Measurements from ENCODE around the gene GPC6. TPM values are rescaled to one million over a fixed set of nuclear protein-coding genes. Genes with fewer than 3 reads are reported as not detected.
A peak's percentile ranks its signal among the peaks of the same experiment; 100 is the strongest.

Gene GPC6
- total RNA-seq, 1 donor from 2014 or later = 38.9 TPM

- no peak for DNase-seq (ENCODE audit: low read depth)
These were observed 739.8 kb downstream of the GPC6 start for GRCh38 chr13:93966267-93966936.

- no peak for DNase-seq (ENCODE audit: low read depth)
These were observed 740.7 kb downstream of the GPC6 start for GRCh38 chr13:93967286-93967685.

DNA sequence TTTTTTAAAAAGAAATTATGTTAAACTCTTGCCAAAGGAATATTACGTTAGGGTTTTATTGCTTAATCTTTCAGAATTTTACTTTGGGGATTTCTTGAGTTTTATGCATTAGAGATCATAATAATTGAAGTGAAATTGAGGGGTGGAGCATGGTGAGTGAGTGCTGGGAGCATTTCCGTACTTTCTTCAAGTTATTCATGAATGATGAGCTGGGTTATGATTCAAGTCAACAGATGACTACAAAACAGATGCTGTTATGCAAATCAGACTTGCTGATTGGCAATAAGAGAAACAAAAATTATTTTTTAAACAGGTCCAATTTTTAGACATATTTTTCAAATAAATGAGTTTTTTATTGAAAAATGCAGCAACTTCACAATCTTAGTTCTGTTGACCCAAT lies 748.6 kb downstream of the GPC6 start:
- no peak for DNase-seq (ENCODE audit: low read depth)

GRCh38 chr13:93976528-93976927 lies 749.9 kb downstream of the GPC6 start:
- DNase-seq (ENCODE audit: low read depth) = no peak

DNA sequence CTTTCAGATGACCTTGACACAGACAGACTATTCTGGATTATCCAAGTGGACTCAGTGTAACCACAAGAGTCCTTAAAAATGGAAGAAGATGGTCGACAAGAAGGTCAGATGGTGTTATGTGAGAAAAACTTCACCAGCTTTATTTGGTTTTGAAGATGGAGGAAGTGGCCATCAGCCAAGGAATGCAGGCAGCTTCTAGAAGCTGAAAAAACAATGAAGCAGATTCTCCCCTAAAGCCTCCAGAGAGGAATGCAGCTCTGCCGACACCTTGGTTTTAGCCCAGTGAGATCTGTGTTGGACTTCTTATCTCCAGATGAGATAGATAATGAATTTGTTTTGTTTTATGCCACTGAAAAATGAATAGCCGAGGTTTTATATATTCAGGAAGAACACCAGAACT lies 751.4 kb downstream of the GPC6 start:
- DNase-seq (ENCODE audit: low read depth) = no peak

DNA sequence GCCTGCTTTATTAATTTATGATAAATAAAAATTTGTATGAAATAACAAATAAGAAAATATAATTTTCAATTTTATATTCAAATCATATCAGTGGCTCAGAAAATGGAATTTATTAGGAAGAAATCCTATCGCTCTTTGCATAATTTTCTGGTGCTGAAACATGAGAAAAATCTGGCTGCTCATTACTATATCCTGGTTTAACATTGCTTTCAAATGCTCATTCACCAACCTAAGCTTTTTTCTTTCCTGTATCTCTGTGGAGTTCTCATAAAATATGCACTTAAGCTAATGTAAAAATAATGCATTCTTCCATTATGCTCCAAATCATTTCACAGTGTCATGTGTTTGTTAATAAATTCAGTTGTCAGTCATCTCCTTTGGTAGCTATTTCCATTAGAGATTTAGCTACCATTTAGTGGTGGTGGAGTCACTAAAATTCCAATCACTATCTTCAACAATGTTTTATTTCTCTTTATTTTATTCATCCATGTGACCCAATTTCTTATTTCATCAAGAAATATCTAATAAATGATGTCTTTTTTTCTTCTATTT lies 754.9 kb downstream of the GPC6 start:
- DNase-seq (ENCODE audit: low read depth) = no peak

GRCh38 chr13:93982179-93982918 lies 755.7 kb downstream of the GPC6 start:
- DNase-seq (ENCODE audit: low read depth) = no peak

DNA sequence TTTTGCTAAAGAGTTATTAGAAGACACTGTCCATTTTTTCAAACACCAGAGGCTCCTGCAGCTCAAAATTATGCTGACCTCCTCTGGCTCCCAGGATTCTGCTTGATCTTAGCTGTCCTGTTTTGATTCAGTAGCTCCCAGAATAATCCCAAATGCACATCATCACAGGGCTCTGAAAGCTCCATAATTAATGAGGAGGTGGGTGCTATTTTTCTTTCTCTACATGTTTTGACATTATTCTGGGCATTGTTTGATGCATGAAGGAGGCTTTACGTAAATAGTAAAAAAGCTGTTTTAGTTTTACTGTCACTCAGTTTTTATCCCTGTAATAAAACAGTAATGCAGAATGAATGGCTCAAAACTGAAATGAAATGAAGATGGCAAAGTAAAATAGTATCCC lies 757.4 kb downstream of the GPC6 start:
- DNase-seq (ENCODE audit: low read depth) = no peak

DNA sequence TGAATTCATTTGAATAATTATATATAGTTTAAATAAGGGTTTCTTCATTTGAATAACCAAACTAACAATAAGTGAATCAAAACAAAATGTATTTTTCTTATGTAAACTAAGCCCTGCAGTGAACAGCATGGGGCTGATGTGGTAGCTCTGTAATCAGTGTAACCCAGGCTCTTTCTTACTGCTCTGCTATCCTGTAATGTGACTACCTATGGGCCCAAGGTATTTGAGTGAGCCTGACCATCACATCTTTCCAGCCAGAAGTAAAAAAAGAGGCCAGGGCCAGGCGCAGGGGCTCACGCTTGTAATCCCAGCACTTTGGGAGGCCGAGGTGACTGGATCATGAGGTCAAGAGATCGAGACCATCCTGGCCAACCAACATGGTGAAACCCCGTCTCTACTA lies 758.3 kb downstream of the GPC6 start:
- DNase-seq (ENCODE audit: low read depth) = no peak

DNA sequence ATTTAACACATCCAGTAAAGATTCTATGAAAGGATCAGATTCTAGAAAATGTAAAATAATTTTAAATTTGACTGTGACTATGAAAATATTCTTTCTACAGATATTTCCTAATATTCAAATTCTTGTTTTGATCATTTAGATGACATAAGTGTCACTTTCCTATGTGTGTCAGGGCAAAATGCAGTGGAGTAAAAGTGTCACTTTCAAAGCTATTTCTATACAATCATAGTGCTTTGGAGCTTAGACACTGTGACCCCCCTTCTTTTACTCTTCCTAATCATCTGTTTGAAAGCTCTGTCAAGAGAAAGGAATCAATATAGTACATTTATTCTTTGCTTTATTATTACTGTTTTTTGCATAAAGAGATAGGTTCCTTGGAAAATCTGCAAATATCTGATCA lies 760.9 kb downstream of the GPC6 start:
- no peak for DNase-seq (ENCODE audit: low read depth)

DNA sequence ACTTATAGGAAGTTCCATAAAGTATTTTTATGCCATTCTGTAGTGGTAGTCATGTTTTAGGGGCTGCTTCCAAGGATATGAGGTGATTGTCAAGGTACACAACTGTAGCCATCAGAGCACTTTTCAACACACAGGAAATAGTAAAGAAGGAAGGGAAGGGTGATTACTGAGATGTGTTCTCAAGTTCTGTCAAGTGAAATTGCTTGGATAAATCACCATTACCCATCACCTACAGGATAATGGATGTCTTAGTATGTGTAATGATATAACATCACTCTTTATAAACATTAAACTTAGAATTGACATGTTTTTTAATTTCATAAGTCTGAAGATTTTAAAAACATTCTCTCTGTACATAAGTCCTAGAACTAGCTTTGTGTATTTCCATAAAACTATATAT lies 765.0 kb downstream of the GPC6 start:
- DNase-seq (ENCODE audit: low read depth) = no peak

GRCh38 chr13:93996481-93996880 lies 769.9 kb downstream of the GPC6 start:
- no peak for DNase-seq (ENCODE audit: low read depth)

DNA sequence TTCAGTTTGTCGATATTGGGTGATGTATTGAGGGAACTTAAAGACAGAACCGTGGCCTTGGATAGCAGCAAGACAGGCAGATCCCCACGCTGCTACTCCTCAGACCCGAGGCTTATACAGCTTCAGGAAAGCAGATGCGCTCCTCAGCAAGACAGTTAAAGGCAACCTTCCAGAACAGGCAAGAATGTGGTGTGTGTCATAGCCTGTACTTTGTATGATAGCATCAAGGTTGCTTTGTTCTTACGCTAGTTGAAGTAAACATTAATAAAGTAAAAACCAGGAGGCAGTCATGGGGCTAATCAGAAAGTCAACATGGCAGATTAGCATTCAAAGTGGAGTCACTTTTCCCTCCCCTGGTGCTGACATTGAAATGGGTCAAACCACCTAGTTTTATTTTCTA lies 779.7 kb downstream of the GPC6 start:
- peak; percentile 2 for DNase-seq (ENCODE audit: low read depth)

DNA sequence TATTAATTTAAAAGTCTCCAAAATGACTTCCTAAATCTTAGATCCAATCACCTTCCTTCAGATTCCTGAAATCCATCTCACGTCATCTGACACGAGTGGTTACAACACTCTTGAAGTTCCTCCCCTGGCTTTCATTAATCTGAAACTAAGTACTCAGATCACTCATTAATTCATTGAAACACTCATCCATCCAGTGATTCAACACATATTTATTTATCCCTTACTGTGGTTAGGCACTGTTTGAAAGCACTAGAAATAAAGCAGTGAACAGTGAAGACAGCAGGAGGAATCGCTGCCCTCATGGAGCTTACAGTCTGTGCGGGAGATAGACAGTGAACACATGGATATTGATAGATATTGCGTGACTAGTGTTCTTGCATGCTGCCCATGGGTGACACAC lies 780.5 kb downstream of the GPC6 start:
- peak; percentile 67 for DNase-seq (ENCODE audit: low read depth)

DNA sequence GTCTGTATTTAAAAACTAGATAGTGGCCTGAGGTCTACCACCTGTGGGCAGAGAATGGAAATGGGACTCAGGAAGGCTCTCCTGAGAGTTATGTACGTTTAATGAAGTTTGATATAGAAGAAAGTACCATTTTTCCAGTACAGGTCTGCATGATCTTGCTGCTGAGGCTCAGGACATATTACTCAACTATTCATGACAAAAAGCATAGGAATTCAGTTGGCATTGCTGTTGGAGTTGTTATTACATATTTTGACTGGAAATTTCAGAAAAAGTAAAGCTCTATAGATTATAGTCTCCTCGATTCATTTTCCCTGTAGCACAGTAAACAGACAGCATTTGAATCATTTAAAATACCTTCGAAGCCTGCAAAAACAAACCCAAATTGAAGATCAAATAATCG lies 783.1 kb downstream of the GPC6 start:
- no peak for DNase-seq (ENCODE audit: low read depth)

DNA sequence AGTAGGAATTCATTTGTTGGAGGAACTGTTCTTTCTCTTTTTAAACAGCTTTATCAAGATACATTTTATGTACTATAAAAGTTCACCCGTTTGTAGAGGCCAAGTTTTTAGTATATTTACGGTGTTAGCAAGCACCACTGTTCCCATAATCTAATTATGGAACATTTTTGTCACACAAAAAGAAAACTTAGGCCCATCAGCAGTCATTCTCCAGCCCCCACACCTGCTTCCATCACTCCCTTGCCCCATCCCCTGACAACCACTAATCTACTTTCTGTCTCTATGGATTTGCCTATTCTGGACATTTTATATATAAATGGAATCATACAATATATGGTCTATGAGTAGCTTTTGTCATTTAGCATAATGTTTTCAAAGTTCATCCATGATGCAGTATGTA lies 787.9 kb downstream of the GPC6 start:
- DNase-seq (ENCODE audit: low read depth) = no peak

DNA sequence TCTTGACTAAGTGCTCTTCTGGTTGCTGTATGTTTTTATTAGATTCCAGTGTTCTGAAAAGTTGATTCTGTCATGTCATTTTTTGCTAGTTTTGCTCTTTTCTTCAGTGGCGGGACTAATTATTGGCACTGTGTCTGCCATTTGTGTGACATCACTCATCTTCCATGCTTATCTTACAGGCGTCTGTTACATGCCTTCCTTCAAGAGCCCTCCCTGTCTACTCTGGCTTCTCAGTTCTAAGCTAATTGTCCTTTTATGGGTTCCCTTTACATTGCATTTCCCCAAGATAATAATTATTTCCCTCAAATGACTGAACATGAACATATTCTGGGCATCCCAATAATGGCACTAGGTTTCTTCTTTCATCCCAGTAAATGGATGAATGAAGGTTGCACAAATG lies 793.8 kb downstream of the GPC6 start:
- DNase-seq (ENCODE audit: low read depth) = no peak

DNA sequence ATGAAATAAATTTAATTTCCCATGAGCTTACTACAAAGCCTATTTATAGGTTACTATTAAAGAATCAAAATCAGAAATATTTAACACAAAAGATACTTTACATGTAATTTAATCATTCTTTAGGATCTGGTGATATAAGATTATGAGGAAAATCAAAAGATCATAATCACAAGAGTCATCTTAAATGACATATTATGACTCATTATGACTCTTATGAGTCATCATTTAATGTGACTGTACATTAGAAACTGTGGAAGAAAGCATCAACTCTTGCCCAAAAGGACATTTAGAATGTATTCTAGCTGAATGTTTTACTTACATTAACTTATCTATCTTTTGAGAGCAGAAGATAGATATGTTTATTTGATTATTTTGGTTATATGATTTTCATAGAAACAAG lies 794.2 kb downstream of the GPC6 start:
- peak; percentile 40 for DNase-seq (ENCODE audit: low read depth)

DNA sequence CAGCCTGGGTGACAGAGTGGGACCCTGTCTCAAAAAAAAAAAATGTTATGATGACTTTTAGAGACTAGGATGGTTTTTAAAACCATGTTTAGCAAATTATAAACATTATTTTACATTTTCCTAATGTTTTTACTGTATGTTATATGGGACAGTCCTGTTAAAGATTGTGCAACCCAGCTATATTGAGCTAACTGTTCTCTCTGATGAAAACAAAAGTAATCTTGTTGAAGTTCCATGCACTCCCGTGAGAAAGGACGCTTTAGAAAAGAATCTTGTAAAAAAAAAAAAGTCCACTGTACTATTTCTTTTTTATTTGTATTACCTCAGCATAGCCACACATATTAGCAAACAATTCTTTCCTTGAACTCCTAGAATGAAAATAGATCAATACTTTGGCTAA lies 801.6 kb downstream of the GPC6 start:
- DNase-seq (ENCODE audit: low read depth) = no peak

- DNase-seq (ENCODE audit: low read depth) = no peak
These were observed 802.0 kb downstream of the GPC6 start for GRCh38 chr13:94028650-94029049.

DNA sequence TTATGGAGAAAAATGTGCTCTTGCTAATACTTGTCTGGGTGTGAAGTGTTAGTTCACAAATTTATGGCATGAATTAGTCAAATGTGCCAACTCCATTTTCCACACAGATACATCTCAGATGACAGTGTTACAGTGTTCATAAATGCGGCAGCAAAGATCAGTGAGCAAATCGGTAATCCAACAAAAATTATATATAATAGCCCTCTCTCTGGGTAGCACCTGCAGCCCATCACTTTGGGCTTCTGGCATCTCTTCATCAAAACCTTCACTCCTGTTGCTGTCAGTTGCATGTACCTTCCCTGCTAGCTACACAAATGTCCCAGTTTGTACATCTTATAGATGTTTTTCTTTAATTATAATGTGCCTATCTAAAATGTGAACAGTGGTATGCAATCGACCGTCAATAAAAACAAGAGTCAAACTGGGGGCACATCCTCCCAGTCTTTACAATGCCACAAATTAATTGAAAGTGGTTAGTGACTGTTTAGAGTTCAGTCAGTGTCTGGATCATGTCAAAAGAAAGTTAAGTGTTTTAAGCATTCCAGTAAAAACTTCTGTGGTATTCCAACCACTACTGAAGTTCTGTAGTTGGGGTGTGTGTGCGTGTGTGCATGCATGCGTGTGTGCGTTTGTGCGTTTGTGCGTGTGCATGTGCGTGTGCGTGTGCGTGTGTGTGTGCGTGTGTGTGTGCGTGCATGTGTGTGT lies 804.0 kb downstream of the GPC6 start:
- DNase-seq (ENCODE audit: low read depth) = no peak

DNA sequence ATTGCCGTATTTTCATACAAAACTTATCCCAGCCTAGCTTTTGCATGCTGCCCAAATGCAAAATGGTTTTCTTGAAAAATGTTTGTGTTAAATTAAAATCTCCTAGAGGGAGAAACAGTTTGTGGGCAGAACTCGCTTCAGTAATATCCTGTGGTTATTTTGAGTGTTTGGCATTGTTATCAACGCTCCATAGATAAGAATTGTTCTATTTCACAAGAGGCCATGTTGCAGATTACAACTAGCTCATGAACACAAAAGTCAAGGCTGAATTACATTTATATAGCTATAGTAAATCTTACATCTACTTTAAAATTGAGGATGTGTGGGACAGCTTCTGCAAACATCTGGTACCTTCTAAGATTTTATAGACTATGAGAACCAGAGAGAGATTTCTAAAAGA lies 805.0 kb downstream of the GPC6 start:
- no peak for DNase-seq (ENCODE audit: low read depth)

- DNase-seq (ENCODE audit: low read depth) = no peak
These were observed 806.5 kb downstream of the GPC6 start for GRCh38 chr13:94033098-94033497.

All from renal cortical epithelial cell (primary cell).